Cardiac muscle cell (in vitro differentiated cells and primary cell): Measurements from ENCODE around the gene DLG2. TPM values are rescaled to one million over a fixed set of nuclear protein-coding genes. Genes with fewer than 3 reads are reported as not detected.

Experiments
- DNase-seq, 2 donors: peaks; one replicate each; pipeline versions ENCODE4 v3.0.0 to v3.0.0-alpha.2; 2010 to 2017; ENCODE audit warnings: low read depth in 1 of 2, low spot score in 1 of 2
- H3K27ac ChIP-seq: fragments of 200-600 bp; sonication (generic); 2 replicates; pipeline ENCODE4 v1.5.1; 2016
- H3K27me3 ChIP-seq: fragments of 200-600 bp; sonication (generic); 2 replicates; pipeline ENCODE4 v1.6.0; 2016; ENCODE audit warnings: control low read depth
- H3K36me3 ChIP-seq: fragments of 200-600 bp; sonication (generic); 2 replicates; pipeline ENCODE4 v1.5.1; 2016; ENCODE audit warnings: control low read depth
- H3K4me1 ChIP-seq: fragments of 200-600 bp; sonication (generic); 2 replicates; pipeline ENCODE4 v1.8.1; 2017; ENCODE audit warnings: low read depth, mild to moderate bottlenecking, mixed run types
- H3K4me3 ChIP-seq: fragments of 200-600 bp; sonication (generic); 2 replicates; pipeline ENCODE4 v1.5.1; 2016; ENCODE audit warnings: mild to moderate bottlenecking
- H3K9me3 ChIP-seq: fragments of 200-600 bp; sonication (generic); 2 replicates; pipeline ENCODE4 v1.5.1; 2017; ENCODE audit warnings: low read depth, mild to moderate bottlenecking, control low read depth
- polyA plus RNA-seq: library from polyadenylated mRNA; unstranded; fragments of >200 nt; fragmentation: Nextera tagmentation; extraction: Ambion mirVana; gene quantifications from 2 replicates; pipeline ENCODE4 v1.2.1, GENCODE V29; 2016
- total RNA-seq: library from RNA; depleted of rRNA; stranded (reverse); fragments of >200 nt; gene quantifications from 2 replicates; pipeline ENCODE4 v1.2.3, GENCODE V29; 2016
- TF ChIP-seq, protein P1 (sequence below): IDR thresholded peaks from 2 replicates; pipeline ENCODE4 v1.5.1; 2012; ENCODE audit warnings: low read depth, mild to moderate bottlenecking, low read length

DLG2 gene
- total and polyA plus RNA-seq, 2 experiments from 2014 or later: 3.5 to 15.9 TPM

DNA sequence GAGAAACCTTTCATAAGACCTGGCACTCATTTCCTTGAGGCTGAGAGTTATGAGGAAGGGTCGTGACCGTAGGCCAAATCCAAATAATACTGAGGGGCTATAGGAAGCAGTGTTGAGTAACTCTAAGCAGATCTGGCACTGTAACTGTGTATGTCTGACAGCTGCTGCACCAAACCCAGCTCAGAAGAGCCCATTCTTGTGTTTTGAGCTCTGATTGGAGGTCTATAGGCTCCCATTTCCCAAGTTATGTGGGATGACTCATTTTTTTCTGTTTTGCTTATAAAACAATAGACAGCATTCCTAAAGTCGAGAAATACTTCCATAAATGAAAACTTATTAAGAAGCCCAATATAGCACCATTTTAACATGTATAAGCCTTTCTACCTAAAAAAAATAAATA is 645.8 kb downstream of the DLG2 start:
- Histone ChIP-seq H3K36me3 (no peaks in the 10 kb centered on the region), H3K27ac (no peak overlapping the region), H3K4me1 (no peaks in the 10 kb centered on the region), H3K27me3 (no peaks in the 10 kb centered on the region), H3K4me3 (no peak overlapping the region), H3K9me3 (no peaks in the 10 kb centered on the region)
- DNase-seq: no peak
- TF ChIP-seq, protein P1, sequence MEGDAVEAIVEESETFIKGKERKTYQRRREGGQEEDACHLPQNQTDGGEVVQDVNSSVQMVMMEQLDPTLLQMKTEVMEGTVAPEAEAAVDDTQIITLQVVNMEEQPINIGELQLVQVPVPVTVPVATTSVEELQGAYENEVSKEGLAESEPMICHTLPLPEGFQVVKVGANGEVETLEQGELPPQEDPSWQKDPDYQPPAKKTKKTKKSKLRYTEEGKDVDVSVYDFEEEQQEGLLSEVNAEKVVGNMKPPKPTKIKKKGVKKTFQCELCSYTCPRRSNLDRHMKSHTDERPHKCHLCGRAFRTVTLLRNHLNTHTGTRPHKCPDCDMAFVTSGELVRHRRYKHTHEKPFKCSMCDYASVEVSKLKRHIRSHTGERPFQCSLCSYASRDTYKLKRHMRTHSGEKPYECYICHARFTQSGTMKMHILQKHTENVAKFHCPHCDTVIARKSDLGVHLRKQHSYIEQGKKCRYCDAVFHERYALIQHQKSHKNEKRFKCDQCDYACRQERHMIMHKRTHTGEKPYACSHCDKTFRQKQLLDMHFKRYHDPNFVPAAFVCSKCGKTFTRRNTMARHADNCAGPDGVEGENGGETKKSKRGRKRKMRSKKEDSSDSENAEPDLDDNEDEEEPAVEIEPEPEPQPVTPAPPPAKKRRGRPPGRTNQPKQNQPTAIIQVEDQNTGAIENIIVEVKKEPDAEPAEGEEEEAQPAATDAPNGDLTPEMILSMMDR: no peak

DNA sequence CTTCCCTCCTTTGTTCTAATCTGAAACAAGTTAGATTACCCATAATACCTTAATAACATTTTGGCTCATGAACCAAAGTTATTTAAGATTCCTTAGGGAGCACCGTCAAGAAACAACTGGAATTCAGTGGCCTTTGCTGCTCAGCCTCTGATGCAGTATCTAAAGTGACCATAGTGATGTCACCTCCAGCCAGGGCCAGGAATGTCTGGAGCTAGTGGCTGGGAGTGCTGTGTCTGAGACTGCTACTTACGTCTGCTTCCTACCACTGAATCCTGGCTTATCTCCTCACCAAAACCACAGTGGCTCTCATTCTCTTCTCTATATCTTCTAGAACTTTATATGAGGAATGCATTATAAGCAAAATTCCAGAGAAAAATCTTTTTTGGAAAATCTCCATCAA is 658.0 kb downstream of the DLG2 start:
- no peaks in the 10 kb centered on the region for H3K4me1 ChIP-seq
- no peak overlapping the region for H3K4me3 ChIP-seq
- TF ChIP-seq, protein P1: no peak
- H3K27ac ChIP-seq: no peak overlapping the region
- H3K36me3 ChIP-seq: no peaks in the 10 kb centered on the region
- no peaks in the 10 kb centered on the region for H3K27me3 ChIP-seq
- peak; percentile 2 to 48 for DNase-seq
- H3K9me3 ChIP-seq: no peaks in the 10 kb centered on the region

GRCh38 chr11:84965484-84965883 is 661.7 kb downstream of the DLG2 start:
- H3K36me3 ChIP-seq: no peaks in the 10 kb centered on the region
- TF ChIP-seq, protein P1: no peak
- peaks cover 7% of the 10 kb centered on the region for H3K4me1 ChIP-seq
- no peaks in the 10 kb centered on the region for H3K9me3 ChIP-seq
- H3K27ac ChIP-seq: no peak overlapping the region
- H3K4me3 ChIP-seq: no peak overlapping the region
- no peak for DNase-seq
- no peaks in the 10 kb centered on the region for H3K27me3 ChIP-seq

DNA sequence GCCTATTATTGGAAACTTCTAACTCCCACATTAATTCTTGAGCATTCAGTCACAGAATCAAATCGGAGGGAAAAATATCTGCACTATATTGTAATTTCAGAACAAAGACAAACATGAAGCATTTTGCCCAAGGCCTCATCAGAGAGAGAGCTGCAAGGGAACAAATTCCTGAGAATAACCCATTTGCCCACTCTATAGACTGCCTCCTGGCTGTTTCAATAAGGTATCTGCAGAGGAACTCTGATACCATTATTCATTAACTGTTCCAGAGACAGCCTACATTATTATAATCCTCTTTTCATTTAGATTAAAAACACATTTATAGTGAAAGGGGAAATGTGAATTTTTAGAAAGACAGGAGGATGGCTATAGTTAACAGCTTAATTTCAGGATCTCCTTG is 663.9 kb downstream of the DLG2 start:
- Histone ChIP-seq H3K4me3 (no peak overlapping the region), H3K27ac (no peak overlapping the region), H3K36me3 (no peaks in the 10 kb centered on the region), H3K4me1 (peaks cover 7% of the 10 kb centered on the region), H3K27me3 (no peaks in the 10 kb centered on the region), H3K9me3 (no peaks in the 10 kb centered on the region)
- TF ChIP-seq, protein P1: no peak
- DNase-seq: no peak

- Histone ChIP-seq H3K4me3 (no peak overlapping the region), H3K4me1 (peaks cover 7% of the 10 kb centered on the region), H3K9me3 (no peaks in the 10 kb centered on the region), H3K27ac (no peak overlapping the region), H3K36me3 (no peaks in the 10 kb centered on the region), H3K27me3 (no peaks in the 10 kb centered on the region)
- TF ChIP-seq, protein P1: no peak
- no peak for DNase-seq
Measured at GRCh38 chr11:84962018-84962417, 665.1 kb downstream of the DLG2 start.

DNA sequence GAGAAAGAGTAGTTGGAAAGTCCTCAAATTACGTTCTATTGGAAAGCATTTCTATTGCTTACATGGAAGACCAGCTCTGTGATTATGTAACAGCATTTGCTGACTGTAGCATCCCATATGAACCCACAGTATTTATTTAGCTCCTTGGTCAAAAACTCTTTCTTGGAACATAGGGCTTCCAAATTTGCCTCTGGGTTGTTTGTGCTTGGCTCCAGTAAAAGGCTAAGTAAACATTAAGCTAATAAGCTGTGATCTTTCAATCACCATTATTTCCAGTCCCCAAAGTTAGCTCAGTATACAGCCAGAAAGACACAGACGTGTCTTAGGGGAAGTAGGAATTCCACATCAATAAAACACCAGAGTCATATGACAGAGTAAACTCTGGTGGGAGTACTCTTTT is 668.8 kb downstream of the DLG2 start:
- peaks cover 7% of the 10 kb centered on the region for H3K4me1 ChIP-seq
- TF ChIP-seq, protein P1: no peak
- DNase-seq: no peak
- H3K4me3 ChIP-seq: no peak overlapping the region
- H3K27me3 ChIP-seq: no peaks in the 10 kb centered on the region
- H3K9me3 ChIP-seq: no peaks in the 10 kb centered on the region
- no peaks in the 10 kb centered on the region for H3K36me3 ChIP-seq
- H3K27ac ChIP-seq: no peak overlapping the region
